Skin epidermis (tissue), 12 donors: ENCODE data around the gene HM13.
"Not testable (repeated sequence)": the region's sequence is repeated elsewhere in the genome, so short reads cannot be mapped to it uniquely, and the experiment has no call there.

ENCODE experiments used
- H3K27ac ChIP-seq, 21 experiments: fragments of 200-600 bp; sonication (generic) in 11 of 21; one replicate each; pipeline ENCODE4 v1.5.0; 2020; ENCODE audit warnings: mild to moderate bottlenecking in 3 of 21, inconsistent platforms in 2 of 21, moderate library complexity in 2 of 21
- H3K4me3 ChIP-seq, 7 experiments: fragments of 200-600 bp; sonication (generic) in 2 of 7; one replicate each; pipeline ENCODE4 v1.5.0; 2020; ENCODE audit warnings: inconsistent platforms in 2 of 7, mild to moderate bottlenecking in 2 of 7, moderate library complexity in 1 of 7

HM13 gene

GRCh38 chr20:31496761-31497295 is 17.4 kb upstream of the HM13 start:
- H3K27ac ChIP-seq: peak overlapping the region in 12 of 21 experiments; percentile 1 to 58 (median 26)
- no peak overlapping the region for H3K4me3 ChIP-seq

GRCh38 chr20:31497838-31498540 is 16.3 kb upstream of the HM13 start:
- Histone ChIP-seq H3K4me3 (no peak overlapping the region), H3K27ac (peak overlapping the region in 5 of 21 experiments; percentile 10 to 45 (median 23))

GRCh38 chr20:31500527-31500926 is 13.7 kb upstream of the HM13 start:
- no peak overlapping the region for H3K4me3 ChIP-seq
- H3K27ac ChIP-seq: no peak overlapping the region

GRCh38 chr20:31502884-31503673 is 11.2 kb upstream of the HM13 start:
- H3K4me3 ChIP-seq, H3K27ac ChIP-seq: not testable (repeated sequence)

- Histone ChIP-seq H3K4me3 (no peak overlapping the region), H3K27ac (no peak overlapping the region)
These were observed 8.3 kb upstream of the HM13 start for GRCh38 chr20:31505903-31506302.

- no peak overlapping the region for H3K27ac ChIP-seq
- no peak overlapping the region for H3K4me3 ChIP-seq
These were observed 5.6 kb upstream of the HM13 start for GRCh38 chr20:31508517-31509244.

- Histone ChIP-seq H3K4me3 (peak overlapping the region; percentile 79 to 97 (median 89)), H3K27ac (peak overlapping the region in 20 of 21 experiments; percentile 79 to 96 (median 90))
These were observed 981 bp downstream of the HM13 start for GRCh38 chr20:31515072-31515774.

- Histone ChIP-seq H3K27ac (peak overlapping the region in 15 of 21 experiments; percentile 5 to 96 (median 89)), H3K4me3 (peak overlapping the region in 5 of 7 experiments; percentile 86 to 97 (median 92))
These were observed 1.5 kb downstream of the HM13 start for GRCh38 chr20:31515775-31516107.

- Histone ChIP-seq H3K27ac (peak overlapping the region in 11 of 21 experiments; percentile 10 to 96 (median 88)), H3K4me3 (peak overlapping the region in 3 of 7 experiments; percentile 89 to 97 (median 92))
These were observed 1.9 kb downstream of the HM13 start for GRCh38 chr20:31516166-31516565.

GRCh38 chr20:31516651-31517050 is 2.4 kb downstream of the HM13 start:
- Histone ChIP-seq H3K27ac (peak overlapping the region in 15 of 21 experiments; percentile 8 to 96 (median 52)), H3K4me3 (peak overlapping the region in 1 of 7 experiments; percentile 1)

GRCh38 chr20:31517373-31517772 is 3.1 kb downstream of the HM13 start:
- peak overlapping the region in 1 of 7 experiments; percentile 1 for H3K4me3 ChIP-seq
- H3K27ac ChIP-seq: peak overlapping the region in 13 of 21 experiments; percentile 4 to 96 (median 52)

- H3K27ac ChIP-seq: peak overlapping the region in 3 of 21 experiments; percentile 9 to 21 (median 16)
- H3K4me3 ChIP-seq: not testable (repeated sequence)
These were observed 7.0 kb downstream of the HM13 start for GRCh38 chr20:31521267-31521666.

- Histone ChIP-seq H3K27ac (peak overlapping the region in 8 of 21 experiments; percentile 27 to 70 (median 50)), H3K4me3 (no peak overlapping the region)
These were observed 8.5 kb downstream of the HM13 start for GRCh38 chr20:31522731-31523130.

- H3K4me3 ChIP-seq: no peak overlapping the region
These were observed 9.4 kb downstream of the HM13 start for GRCh38 chr20:31523361-31524283.

GRCh38 chr20:31527266-31527665 is 13.0 kb downstream of the HM13 start:
- Histone ChIP-seq H3K4me3 (no peak overlapping the region), H3K27ac (no peak overlapping the region)

More at GRCh38 chr20:31523361-31524283, 9.4 kb downstream of the HM13 start:
- peak overlapping the region in 12 of 21 experiments; percentile 1 to 70 (median 43) for H3K27ac ChIP-seq

GRCh38 chr20:31535298-31535697 is 21.1 kb downstream of the HM13 start:
- no peak overlapping the region for H3K4me3 ChIP-seq
- H3K27ac ChIP-seq: no peak overlapping the region

- Histone ChIP-seq H3K27ac (no peak overlapping the region), H3K4me3 (no peak overlapping the region)
These were observed 22.3 kb downstream of the HM13 start for GRCh38 chr20:31536575-31536974.
